Keratinocyte (primary cell): Measurements from ENCODE around the gene PSMB7. TPM values are rescaled to one million over a fixed set of nuclear protein-coding genes. Genes with fewer than 3 reads are reported as not detected.
A peak's percentile ranks its signal among the peaks of the same experiment; 100 is the strongest.

Experiments
- DNase-seq: peaks from one replicate; pipeline ENCODE4 v3.0.0-alpha.2; 2011; ENCODE audit warnings: low read depth, missing footprints, low spot score
- FAIRE-seq: peaks from 2 replicates; lab custom pipeline; 2011; peaks lifted over from hg19 to GRCh38; lab: Jason Lieb, UNC
- H2AFZ ChIP-seq: 2 replicates; pipeline ENCODE4 v1.6.0; 2012; ENCODE audit warnings: low read length, control low read depth, inconsistent platforms; ENCODE audit not compliant: control insufficient read depth
- H3K27ac ChIP-seq: 2 replicates; pipeline ENCODE4 v1.5.1; 2011; ENCODE audit warnings: low read length; ENCODE audit not compliant: control insufficient read depth, insufficient read depth
- H3K27me3 ChIP-seq: 3 replicates; pipeline ENCODE4 v1.6.0; 2011; ENCODE audit warnings: low read length; ENCODE audit not compliant: control insufficient read depth, insufficient read depth; ENCODE audit errors: extremely low read depth
- H3K36me3 ChIP-seq, 2 experiments: 2 replicates in 1 of 2; 3 replicates in 1 of 2; pipeline ENCODE4 v1.5.1; 2011; ENCODE audit warnings: low read length in 2 of 2, mild to moderate bottlenecking in 1 of 2; ENCODE audit not compliant: control insufficient read depth in 2 of 2, insufficient read depth in 2 of 2; ENCODE audit errors: extremely low read depth in 1 of 2
- H3K4me1 ChIP-seq: 3 replicates; pipeline ENCODE4 v1.5.1; 2011; ENCODE audit warnings: low read length; ENCODE audit not compliant: control insufficient read depth, insufficient read depth; ENCODE audit errors: extremely low read depth
- H3K4me2 ChIP-seq: 3 replicates; pipeline ENCODE4 v1.6.0; 2011; ENCODE audit warnings: low read depth, low read length; ENCODE audit not compliant: control insufficient read depth, insufficient read depth; ENCODE audit errors: extremely low read depth
- H3K4me3 ChIP-seq, 3 experiments: fragments of 200-600 bp in 1 of 3; sonication (generic) in 1 of 3; 2 replicates in 2 of 3; 3 replicates in 1 of 3; pipeline ENCODE4 v1.5.1; 2011 to 2016; ENCODE audit warnings: low read length in 3 of 3, mild to moderate bottlenecking in 3 of 3, control low read depth in 2 of 3, inconsistent platforms in 1 of 3, low read depth in 1 of 3, mixed read lengths in 1 of 3, mixed run types in 1 of 3, moderate library complexity in 1 of 3; ENCODE audit not compliant: control insufficient read depth in 2 of 3, insufficient read depth in 2 of 3; ENCODE audit errors: extremely low read depth in 1 of 3
- H3K79me2 ChIP-seq: 2 replicates; pipeline ENCODE4 v1.6.0; 2012; ENCODE audit warnings: low read length; ENCODE audit not compliant: control insufficient read depth, insufficient read depth
- H3K9ac ChIP-seq: 3 replicates; pipeline ENCODE4 v1.6.0; 2011; ENCODE audit warnings: low read length; ENCODE audit not compliant: control insufficient read depth, insufficient read depth; ENCODE audit errors: extremely low read depth
- H3K9me1 ChIP-seq: 3 replicates; pipeline ENCODE4 v1.6.0; 2011; ENCODE audit warnings: low read length; ENCODE audit not compliant: control insufficient read depth, insufficient read depth; ENCODE audit errors: extremely low read depth
- H3K9me3 ChIP-seq: 2 replicates; pipeline ENCODE4 v1.5.1; 2012; ENCODE audit warnings: low read depth, low read length; ENCODE audit not compliant: control insufficient read depth
- H4K20me1 ChIP-seq: 3 replicates; pipeline ENCODE4 v1.6.0; 2011; ENCODE audit warnings: low read length; ENCODE audit not compliant: control insufficient read depth, insufficient read depth; ENCODE audit errors: extremely low read depth
- CTCF ChIP-seq, 3 experiments: IDR thresholded peaks in 1 of 3; conservative IDR thresholded peaks in 1 of 3; optimal IDR thresholded peaks in 1 of 3; 2 replicates in 2 of 3; 3 replicates in 1 of 3; pipeline versions ENCODE3 to v1.5.1; 2011; ENCODE audit warnings: low read length in 3 of 3, mild to moderate bottlenecking in 3 of 3, moderate library complexity in 2 of 3, control low read depth in 1 of 3, inconsistent platforms in 1 of 3; ENCODE audit not compliant: insufficient read depth in 2 of 3; ENCODE audit errors: extremely low read depth in 1 of 3
- EZH2 ChIP-seq: IDR thresholded peaks from one replicate; pipeline ENCODE4 v1.6.1; 2012; ENCODE audit warnings: inconsistent platforms, mild to moderate bottlenecking, low read length, moderate library complexity
- dilution Hi-C: fragments of 300-500 bp; cut with MboI; formaldehyde crosslinking; loops from one replicate; pipeline ENCODE4 v1.7.0; 2020; ENCODE audit warnings: low sequenced_read_pairs; ENCODE audit not compliant: extremely low pct_ligation_motif_present
- polyA plus RNA-seq, 5 experiments: library from polyadenylated mRNA; depleted of rRNA in 3 of 5; stranded (reverse) in 3 of 5; stranded (forward) in 1 of 5; unstranded in 1 of 5; fragments of >200 nt; gene quantifications; 1 replicate in 1 of 5; 2 replicates in 3 of 5; 3 replicates in 1 of 5; pipeline versions ENCODE4 v1.2.1 to v1.2.3, GENCODE V29; 2011 to 2012; ENCODE audit warnings: missing spikeins in 2 of 5, low read depth in 1 of 5, low replicate concordance in 1 of 5

PSMB7 gene
- polyA plus RNA-seq, 1 donor (not counting 4 experiments of a cell fraction or from before 2014, with no cell fraction given), result 388 TPM

- H3K4me3 ChIP-seq, result no peak overlapping the region
- FAIRE-seq, result no peak
- H3K4me2 ChIP-seq, result no peak overlapping the region
- H3K9me3 ChIP-seq, result no peaks in the 10 kb centered on the region
- no peaks in the 10 kb centered on the region for H3K79me2 ChIP-seq
- no peaks in the 10 kb centered on the region for H3K9me1 ChIP-seq
- dilution Hi-C loops, result no loop called here
- H3K36me3 ChIP-seq, result no peaks in the 10 kb centered on the region
- no peak overlapping the region for H3K9ac ChIP-seq
- H3K27ac ChIP-seq, result no peak overlapping the region
- H4K20me1 ChIP-seq, result no peaks in the 10 kb centered on the region
- TF ChIP-seq EZH2 (no peak), CTCF (optimal IDR thresholded peaks at IDR 0.05 in 1 of 3, IDR thresholded peaks at IDR 0.05 in 1 of 3, conservative IDR thresholded peaks at IDR 0.05 in 1 of 3; ENCODE audit: extremely low read depth in 1 of 3, insufficient read depth in 2 of 3, low read length in 3 of 3) (no peak)
- H3K27me3 ChIP-seq, result peaks cover 4% of the 10 kb centered on the region
- peaks cover 18% of the 10 kb centered on the region for H3K4me1 ChIP-seq
- no peak for DNase-seq
- no peak overlapping the region for H2AFZ ChIP-seq
Measured at GRCh38 chr9:124447297-124447661, 32.0 kb upstream of the PSMB7 start.

GRCh38 chr9:124444166-124444565 lies 28.9 kb upstream of the PSMB7 start:
- Histone ChIP-seq H3K79me2 (no peaks in the 10 kb centered on the region), H3K9ac (peak overlapping the region; percentile 25), H3K27ac (peak overlapping the region; percentile 50), H3K4me2 (peak overlapping the region; percentile 35), H3K4me1 (peaks cover 16% of the 10 kb centered on the region), H2AFZ (peak overlapping the region; percentile 59), H3K36me3 (no peaks in the 10 kb centered on the region), H3K27me3 (no peaks in the 10 kb centered on the region), H3K4me3 (no peak overlapping the region), H3K9me3 (no peaks in the 10 kb centered on the region), H3K9me1 (no peaks in the 10 kb centered on the region), H4K20me1 (no peaks in the 10 kb centered on the region)
- no peak for TF ChIP-seq EZH2
- no peak for TF ChIP-seq CTCF (optimal IDR thresholded peaks at IDR 0.05 in 1 of 3, IDR thresholded peaks at IDR 0.05 in 1 of 3, conservative IDR thresholded peaks at IDR 0.05 in 1 of 3; ENCODE audit: extremely low read depth in 1 of 3, insufficient read depth in 2 of 3, low read length in 3 of 3)
- FAIRE-seq (peak; percentile 81), DNase-seq (peak; percentile 56)
- dilution Hi-C loops, result no loop called here
